ENCODE measurements around the gene TUBA1A. TPM values are rescaled to one million over a fixed set of nuclear protein-coding genes. Genes with fewer than 3 reads are reported as not detected.

TUBA1A gene
- total and polyA plus RNA-seq, 2 donors (not counting 1 experiment from before 2014, with no cell fraction given), result 772 to 2,642 TPM

DNA sequence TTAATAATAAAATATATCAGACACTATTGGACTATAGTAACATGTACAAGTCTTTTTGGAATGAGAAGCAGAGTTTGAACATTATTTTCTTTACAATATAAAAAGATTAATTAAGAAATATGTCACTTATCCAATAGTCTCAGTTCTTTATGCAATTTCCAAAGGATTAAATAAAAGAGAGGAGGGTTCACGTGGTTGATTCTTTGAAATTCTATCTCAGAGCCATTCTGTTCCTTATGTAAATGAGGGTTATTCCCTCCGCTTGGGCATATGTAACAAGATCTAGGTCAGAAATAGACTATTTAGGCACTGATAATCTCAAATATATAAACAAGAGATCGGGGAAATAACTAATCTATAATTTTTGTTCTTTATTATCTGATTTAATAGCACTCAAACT, 2.1 kb upstream of the TUBA1A start:
- Histone ChIP-seq H3K4me3 (replicated peaks in 1 of 4; ENCODE audit: control extremely low read depth in 1 of 4, insufficient read depth in 1 of 4, low read depth in 3 of 4, low read length in 4 of 4) (no peak overlapping the region), H3K4me2 (ENCODE audit: extremely low read depth, insufficient read depth, low read length) (no peak overlapping the region), H3K9ac (ENCODE audit: insufficient read depth, low read length) (no peak overlapping the region), H3K27me3 (ENCODE audit: control insufficient read depth, insufficient read depth, low read length) (no peaks in the 10 kb centered on the region), H4K20me1 (ENCODE audit: control insufficient read depth, extremely low read depth, insufficient read depth, low read length) (peaks cover 3% of the 10 kb centered on the region), H3K9me3 (ENCODE audit: control insufficient read depth, insufficient read depth, low read depth, low read length) (no peaks in the 10 kb centered on the region), H3K36me3 (ENCODE audit: control insufficient read depth, insufficient read depth, low read length) (no peaks in the 10 kb centered on the region), H3K79me2 (ENCODE audit: control insufficient read depth, insufficient read depth, low read length) (peaks cover 32% of the 10 kb centered on the region), H3K4me1 (ENCODE audit: control insufficient read depth, extremely low read depth, insufficient read depth, low read length) (peaks cover 2% of the 10 kb centered on the region), H2AFZ (ENCODE audit: low read length) (no peak overlapping the region), H3K27ac (ENCODE audit: insufficient read depth, low read length) (no peak overlapping the region)
- no peak for TF ChIP-seq EZH2 (IDR thresholded peaks at IDR 0.05; ENCODE audit: low read length, missing control alignments)
- TF ChIP-seq, protein P1, sequence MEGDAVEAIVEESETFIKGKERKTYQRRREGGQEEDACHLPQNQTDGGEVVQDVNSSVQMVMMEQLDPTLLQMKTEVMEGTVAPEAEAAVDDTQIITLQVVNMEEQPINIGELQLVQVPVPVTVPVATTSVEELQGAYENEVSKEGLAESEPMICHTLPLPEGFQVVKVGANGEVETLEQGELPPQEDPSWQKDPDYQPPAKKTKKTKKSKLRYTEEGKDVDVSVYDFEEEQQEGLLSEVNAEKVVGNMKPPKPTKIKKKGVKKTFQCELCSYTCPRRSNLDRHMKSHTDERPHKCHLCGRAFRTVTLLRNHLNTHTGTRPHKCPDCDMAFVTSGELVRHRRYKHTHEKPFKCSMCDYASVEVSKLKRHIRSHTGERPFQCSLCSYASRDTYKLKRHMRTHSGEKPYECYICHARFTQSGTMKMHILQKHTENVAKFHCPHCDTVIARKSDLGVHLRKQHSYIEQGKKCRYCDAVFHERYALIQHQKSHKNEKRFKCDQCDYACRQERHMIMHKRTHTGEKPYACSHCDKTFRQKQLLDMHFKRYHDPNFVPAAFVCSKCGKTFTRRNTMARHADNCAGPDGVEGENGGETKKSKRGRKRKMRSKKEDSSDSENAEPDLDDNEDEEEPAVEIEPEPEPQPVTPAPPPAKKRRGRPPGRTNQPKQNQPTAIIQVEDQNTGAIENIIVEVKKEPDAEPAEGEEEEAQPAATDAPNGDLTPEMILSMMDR (conservative IDR thresholded peaks at IDR 0.05 in 1 of 2, IDR thresholded peaks at IDR 0.05 in 1 of 2; ENCODE audit: low read depth in 1 of 2, low read length in 2 of 2), result no peak
- no peak for DNase-seq (ENCODE audit: low read depth in 2 of 2)

DNA sequence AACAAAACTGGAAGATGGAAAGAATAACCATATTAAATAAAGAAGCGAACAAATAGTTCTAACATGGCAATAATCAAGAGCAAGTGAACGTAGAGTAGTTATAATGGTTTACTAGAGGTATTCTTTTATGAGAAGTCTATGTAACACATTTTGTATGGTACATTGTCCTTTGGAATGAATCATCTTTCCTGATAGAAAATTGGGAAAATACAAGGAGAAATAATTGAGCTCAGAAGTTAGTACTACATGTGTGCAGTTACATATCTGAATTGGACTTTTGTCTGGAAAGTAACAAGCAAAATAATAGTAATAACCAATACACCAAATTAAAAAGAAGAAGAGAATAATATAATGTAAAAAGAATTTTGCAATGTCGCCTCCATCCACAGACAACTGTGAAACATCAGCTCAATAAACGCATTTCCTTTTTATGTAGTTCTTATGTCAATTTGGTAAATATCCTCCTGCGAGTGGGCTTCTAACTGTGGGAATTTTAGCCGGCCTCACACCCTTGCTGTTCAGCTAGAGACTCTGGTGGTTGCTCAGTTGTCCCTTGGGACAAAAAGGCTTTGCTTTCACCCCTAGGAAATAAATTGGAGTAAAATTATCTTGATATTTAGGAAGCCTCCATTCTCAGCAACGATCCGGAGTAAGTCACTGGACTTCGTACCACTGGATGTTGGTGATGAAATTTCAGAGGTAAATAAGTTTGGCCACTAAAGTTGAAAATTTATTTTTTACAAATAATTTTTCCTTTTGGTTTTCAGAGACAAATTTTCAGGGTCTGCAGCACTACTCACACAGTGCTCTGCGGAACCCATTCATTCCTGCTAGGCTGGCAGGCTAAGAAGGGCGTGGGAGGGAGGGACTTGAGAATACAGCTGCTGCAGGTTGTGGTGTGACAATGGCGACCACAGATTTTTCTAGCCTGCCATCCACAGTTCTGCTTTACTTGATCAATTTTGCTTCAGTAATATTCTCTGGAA, 1.1 kb upstream of the TUBA1A start:
- DNase-seq (ENCODE audit: low read depth in 2 of 2), result peak in 1 of 2 donors; percentile 30
- peak overlapping the region; percentile 65 to 100 (median 82) for H3K4me3 ChIP-seq (replicated peaks in 1 of 4; ENCODE audit: control extremely low read depth in 1 of 4, insufficient read depth in 1 of 4, low read depth in 3 of 4, low read length in 4 of 4)

More for the DNA sequence above, 1.1 kb upstream of the TUBA1A start:
- H3K4me1 ChIP-seq (ENCODE audit: control insufficient read depth, extremely low read depth, insufficient read depth, low read length), result peaks cover 2% of the 10 kb centered on the region
- H3K27me3 ChIP-seq (ENCODE audit: control insufficient read depth, insufficient read depth, low read length), result no peaks in the 10 kb centered on the region
- peak overlapping the region; percentile 17 for H2AFZ ChIP-seq (ENCODE audit: low read length)
- H3K79me2 ChIP-seq (ENCODE audit: control insufficient read depth, insufficient read depth, low read length), result peaks cover 32% of the 10 kb centered on the region
- TF ChIP-seq, protein P1 (conservative IDR thresholded peaks at IDR 0.05 in 1 of 2, IDR thresholded peaks at IDR 0.05 in 1 of 2; ENCODE audit: low read depth in 1 of 2, low read length in 2 of 2), result no peak
- no peak for TF ChIP-seq EZH2 (IDR thresholded peaks at IDR 0.05; ENCODE audit: low read length, missing control alignments)
- H3K4me2 ChIP-seq (ENCODE audit: extremely low read depth, insufficient read depth, low read length), result peak overlapping the region; percentile 84
- no peak overlapping the region for H3K9ac ChIP-seq (ENCODE audit: insufficient read depth, low read length)
- no peaks in the 10 kb centered on the region for H3K9me3 ChIP-seq (ENCODE audit: control insufficient read depth, insufficient read depth, low read depth, low read length)
- no peaks in the 10 kb centered on the region for H3K36me3 ChIP-seq (ENCODE audit: control insufficient read depth, insufficient read depth, low read length)
- H4K20me1 ChIP-seq (ENCODE audit: control insufficient read depth, extremely low read depth, insufficient read depth, low read length), result peaks cover 3% of the 10 kb centered on the region
- H3K27ac ChIP-seq (ENCODE audit: insufficient read depth, low read length), result peak overlapping the region; percentile 76

Data from fibroblast of lung (primary cell).